Pons (tissue), 1 donor: ENCODE data around the gene LRRC8E.
"Not testable (repeated sequence)": the region's sequence is repeated elsewhere in the genome, so short reads cannot be mapped to it uniquely, and the experiment has no call there.

Experiments used
- DNase-seq: peaks from one replicate; pipeline ENCODE4 v3.0.0-alpha.2; 2016; ENCODE audit warnings: low spot score

LRRC8E gene

DNA sequence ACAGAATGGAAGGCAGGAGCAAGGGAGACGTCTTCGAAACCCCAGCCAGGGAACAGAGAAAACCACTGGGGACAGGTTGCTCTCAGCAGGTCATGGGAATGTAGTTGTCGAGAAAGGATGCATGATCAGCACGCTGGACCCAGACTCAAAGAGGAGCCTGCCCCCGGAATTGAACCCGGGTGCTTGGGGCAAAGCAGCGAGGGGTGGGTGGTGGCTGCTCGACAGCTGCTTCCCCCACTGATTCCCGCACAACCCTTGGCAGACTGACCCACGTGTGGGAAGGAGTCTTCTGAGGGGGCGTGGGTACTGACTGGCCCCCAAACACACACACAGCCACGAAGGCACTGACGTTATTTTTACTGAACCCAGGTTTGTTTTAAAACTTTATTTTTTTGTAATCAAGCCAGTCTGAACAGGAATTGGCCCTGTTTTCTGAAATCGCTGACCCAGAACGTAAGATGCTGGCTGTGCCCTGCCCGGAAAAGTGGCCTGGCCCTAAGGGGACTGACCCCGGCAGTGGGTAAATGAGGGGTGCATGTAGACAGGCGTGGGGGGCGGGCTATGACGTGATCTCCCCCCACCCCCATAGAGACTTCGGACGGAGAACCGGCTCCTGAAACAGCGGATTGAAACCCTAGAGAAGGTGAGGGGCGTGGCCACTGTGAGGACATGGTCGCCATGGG, 32.7 kb upstream of the LRRC8E start:
- no peak for DNase-seq

DNA sequence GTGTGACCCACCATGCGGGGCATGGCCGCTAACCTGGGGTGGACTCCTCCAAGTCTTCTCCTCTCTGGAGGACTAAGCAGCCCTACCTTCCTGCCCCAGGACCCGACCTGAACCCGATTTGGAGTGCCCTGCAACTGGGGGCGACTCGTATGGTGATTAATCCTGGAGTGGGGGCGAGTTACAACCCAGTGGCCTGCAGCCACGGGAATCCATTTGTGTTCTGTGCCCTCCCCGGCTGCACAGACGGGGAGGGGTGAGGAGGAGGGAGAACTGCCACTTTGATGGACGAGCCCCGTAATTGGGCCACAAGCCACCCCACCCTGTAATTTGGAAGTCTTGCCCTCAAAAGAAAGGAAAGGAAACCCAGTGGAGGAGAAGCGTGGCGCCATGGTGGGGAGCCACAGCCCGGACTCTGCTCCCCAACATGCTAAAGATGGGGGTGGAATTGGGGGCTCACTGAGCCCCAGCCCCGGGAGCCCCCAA, 32.2 kb upstream of the LRRC8E start:
- no peak for DNase-seq

DNA sequence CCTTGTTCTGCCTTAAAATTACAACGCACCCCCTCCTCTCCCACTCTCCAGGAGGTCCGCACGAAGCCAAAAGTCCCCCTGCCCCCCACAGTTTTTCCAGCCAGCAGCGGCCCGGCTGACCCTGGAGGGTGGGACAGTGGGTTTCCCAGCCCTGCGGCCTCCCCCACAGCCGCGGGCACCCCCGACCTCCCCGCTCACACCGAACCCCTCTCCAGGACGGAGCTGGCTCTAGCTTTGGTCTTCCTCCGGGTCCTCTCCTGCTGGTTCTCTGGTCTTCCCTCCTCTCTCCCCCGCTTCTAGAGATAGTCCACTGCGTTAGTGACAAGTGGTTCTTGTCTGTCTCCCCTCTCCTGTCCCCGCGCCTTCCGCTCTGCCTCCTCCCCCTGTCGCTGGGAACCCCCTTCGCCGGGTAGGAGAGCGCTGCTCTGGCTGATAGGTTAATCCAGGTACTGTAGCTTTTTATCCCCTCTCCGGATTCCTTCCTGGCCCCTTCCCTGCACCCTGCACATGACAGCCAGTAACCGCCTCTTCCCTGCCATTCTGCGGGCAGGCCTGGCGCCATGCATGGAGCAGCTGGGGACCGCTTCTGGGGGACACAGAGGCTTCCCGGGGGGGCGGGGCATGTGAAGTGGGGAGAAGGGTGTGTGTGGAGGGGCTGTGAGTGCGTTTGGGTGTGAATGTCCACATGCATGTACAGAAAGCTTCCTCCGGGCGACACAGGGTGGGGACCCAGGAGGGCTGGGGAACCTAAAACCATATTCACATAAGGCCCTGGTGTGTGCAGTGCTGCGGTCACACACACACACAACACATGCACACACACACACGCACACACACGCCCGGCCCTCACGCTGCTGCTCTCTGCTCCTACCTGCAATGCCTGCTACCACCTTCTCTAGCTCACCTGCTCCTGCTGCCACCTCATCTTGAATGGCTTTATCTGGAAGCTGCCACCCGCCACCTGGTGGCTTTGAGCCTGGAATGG, 31.3 kb upstream of the LRRC8E start:
- DNase-seq: no peak

DNA sequence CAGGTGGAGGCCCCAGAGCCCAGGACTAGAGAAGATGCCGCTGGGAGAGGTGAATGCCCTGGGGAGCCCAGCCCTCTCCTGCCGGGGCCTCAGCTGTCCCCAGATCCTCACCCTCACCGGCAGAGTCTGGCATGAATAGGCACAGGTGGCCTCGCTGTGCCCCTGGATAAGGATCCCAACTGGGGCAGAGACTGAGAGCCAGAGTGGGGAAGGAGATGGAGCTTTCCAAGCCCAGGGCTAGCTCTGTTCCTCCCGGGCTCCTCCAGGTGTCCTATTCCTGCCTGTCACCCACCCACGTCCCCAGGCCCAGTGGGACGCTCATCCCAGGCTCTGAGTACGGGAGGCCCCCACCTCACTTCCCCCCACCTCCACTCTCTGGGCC, 30.6 kb upstream of the LRRC8E start:
- DNase-seq: no peak

DNA sequence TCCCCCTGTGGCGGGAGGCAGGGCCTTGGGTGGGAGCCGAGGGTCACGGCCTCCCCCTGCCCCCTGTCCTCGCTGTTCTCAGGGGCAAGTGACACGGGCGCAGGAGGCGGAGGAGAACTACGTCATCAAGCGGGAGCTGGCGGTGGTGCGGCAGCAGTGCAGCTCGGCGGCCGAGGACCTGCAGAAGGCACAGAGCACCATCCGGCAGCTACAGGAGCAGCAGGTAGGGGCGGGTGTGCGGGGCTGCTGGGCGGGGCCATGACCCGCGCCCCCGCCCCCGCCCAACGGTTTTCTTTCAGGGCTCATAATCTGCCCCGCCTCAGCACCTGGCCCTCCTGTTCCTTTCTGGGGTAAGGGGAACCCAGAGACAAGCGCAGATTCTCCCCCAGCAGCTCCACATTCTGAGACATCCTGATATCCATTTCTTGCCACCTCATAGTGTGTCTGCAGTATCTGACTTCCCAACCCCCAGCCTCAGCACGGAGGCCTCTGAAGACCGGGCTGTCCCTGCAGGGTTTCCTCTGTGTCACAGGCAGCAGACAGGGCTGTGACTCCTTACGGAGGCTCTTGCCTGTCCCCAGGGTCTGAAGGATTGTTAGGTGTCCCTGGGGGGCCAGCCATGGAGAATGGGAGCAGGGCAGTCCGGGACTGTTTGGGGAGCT, 30.1 kb upstream of the LRRC8E start:
- DNase-seq: no peak

DNA sequence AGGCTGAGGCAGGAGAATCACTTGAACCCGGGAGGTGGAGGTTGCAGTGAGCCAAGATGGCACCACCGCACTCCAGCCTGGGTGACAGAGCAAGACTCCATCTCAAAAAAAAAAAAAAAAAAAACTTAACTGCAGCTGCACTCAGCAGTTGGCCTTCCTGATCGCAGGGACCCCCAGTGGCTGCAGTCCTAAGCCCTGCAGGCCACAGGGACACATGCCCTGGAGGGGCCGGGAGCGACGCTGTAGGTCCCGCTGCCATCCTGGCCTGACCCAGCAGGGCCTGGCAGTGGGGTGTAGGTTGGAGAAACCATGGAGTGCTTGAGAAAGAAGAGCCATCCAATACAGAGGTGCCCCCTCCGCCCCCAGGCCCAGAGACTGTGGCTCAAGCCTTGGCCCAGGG, 29.2 kb upstream of the LRRC8E start:
- not testable (repeated sequence) for DNase-seq

DNA sequence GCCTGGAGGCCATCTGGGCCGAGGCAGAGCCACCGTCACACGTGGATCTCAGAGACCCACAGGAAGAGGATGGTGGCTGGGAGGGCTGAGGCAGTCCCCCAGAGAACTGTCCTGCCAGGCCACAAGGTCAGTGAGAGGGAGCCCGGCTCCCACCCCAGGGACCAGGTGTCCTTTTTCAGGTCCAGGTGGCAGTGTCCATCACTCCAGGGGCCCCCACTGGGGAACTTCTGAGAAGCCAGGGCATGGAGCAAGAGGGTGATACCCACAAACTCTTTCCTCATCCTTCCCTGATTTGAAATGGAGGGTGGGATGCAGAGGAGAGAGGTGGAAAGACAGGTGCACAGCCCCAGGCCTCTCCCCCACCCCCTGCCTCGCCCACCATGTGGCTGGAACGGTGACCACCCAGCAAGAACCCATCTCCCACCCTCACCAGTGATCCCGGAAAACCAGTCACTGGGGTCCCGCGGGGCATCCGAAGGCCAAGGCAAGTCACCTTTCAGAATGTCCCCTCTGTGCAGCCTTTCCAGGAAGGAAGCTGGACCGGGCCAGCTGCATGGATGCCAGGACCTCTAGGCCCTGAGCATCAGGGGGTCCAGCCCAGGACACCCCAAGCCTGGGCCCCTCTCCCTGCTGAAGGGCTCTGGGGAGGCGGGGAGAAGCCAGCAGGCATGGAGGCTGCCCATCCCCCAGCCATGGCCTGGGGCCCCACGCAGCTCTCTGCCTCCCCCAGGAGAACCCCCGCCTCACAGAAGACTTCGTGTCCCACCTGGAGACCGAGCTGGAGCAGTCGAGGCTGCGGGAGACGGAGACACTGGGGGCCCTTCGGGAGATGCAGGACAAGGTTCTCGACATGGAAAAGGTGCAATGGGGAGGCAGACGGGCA, 28.2 kb upstream of the LRRC8E start:
- no peak for DNase-seq

DNA sequence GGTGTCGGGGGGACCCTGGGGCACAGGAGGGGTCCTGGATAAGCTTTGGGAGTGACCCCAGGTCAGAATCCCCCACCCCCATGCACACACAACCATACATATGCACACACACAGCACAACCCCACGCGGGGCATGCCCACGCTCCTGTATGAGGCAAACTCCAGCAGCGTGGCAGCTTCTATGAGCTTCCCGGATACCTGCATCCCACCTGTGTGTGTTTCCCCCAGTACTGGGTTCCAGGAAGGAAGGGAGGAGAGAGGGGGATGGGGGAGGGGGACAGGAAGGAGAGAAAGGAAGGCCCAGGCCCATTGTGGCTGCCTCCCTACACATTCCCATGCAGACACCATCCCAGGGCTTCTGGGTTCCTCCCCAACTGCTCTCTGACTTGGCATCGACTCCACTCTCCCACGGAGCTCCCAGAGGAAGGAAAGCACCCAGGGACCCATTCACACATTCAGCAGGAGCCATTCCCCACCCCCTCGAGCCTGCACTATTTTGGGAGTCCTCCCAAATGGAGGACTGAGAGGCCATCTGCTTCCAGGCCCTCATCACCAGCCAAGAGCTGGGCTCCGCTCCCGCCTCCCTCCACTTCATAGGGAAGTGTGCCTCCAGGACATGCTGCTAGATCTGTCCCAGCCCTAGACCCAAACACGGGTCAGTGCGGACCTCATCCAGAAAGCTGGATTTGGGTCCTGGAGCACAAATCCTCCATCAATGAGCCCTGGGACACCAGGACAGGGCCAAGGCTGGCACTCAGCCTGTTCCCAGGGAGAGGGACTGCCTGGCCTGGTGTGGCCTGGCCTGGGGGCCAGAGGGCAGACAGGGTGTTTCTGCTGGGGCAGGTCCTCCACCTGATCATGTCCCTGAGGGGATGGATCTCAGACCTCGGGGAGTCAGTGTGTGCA, 27.3 kb upstream of the LRRC8E start:
- DNase-seq: no peak

DNA sequence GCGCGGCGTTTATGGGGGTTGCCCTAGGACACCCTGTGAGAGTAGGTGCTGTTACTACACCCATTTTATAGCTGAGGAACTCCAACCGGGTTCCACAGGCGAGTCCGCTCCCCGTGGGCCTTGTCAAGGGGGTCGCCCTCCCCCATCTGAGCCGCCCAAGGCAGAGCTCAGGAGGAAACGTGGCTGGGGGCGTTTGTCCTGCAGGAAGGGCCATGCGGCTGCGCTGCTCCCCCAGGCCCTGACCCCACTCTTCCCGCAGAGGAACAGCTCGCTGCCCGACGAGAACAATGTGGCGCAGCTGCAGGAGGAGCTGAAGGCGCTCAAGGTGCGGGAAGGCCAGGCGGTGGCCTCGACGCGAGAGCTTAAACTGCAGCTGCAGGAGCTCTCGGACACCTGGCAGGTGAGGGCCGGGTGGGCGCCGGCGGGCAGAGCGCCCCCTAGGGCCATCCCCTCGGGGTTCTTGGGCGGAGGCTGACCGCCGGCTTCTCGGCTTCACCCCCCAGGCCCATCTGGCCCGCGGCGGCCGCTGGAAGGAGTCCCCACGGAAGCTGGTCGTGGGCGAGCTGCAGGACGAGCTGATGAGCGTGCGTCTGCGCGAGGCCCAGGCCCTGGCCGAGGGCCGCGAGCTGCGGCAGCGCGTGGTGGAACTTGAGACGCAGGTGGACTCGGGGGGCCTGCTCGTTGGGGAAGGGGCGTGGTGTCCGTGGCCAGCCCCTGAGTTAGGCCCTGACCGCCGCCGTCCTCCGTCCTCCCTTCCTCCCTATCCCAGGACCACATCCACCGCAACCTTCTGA, 26.5 kb upstream of the LRRC8E start:
- DNase-seq: no peak

DNA sequence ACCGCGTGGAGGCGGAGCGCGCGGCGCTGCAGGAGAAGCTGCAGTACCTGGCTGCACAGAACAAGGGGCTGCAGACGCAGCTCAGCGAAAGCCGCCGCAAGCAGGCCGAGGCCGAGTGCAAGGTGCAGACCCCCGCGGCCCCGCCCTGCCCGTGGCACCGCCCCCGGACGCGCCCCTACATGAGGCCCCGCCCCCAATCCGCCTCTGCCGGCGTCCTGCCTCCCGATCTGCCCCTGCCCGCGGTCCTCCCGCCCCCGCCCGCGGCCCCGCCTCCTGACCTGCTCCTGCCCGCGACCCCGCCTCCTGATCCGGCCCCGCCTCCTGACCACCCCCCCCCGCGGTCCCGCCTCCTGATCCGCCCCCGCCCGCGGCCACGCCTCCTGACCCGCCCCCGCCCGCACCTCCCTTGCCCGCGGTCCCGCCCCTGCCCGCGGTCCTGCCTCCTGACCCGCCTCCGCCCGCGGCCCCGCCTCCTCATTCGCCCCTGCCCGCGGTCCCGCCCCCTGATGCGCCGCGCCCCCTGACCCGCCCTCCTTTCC, 25.8 kb upstream of the LRRC8E start:
- no peak for DNase-seq

DNA sequence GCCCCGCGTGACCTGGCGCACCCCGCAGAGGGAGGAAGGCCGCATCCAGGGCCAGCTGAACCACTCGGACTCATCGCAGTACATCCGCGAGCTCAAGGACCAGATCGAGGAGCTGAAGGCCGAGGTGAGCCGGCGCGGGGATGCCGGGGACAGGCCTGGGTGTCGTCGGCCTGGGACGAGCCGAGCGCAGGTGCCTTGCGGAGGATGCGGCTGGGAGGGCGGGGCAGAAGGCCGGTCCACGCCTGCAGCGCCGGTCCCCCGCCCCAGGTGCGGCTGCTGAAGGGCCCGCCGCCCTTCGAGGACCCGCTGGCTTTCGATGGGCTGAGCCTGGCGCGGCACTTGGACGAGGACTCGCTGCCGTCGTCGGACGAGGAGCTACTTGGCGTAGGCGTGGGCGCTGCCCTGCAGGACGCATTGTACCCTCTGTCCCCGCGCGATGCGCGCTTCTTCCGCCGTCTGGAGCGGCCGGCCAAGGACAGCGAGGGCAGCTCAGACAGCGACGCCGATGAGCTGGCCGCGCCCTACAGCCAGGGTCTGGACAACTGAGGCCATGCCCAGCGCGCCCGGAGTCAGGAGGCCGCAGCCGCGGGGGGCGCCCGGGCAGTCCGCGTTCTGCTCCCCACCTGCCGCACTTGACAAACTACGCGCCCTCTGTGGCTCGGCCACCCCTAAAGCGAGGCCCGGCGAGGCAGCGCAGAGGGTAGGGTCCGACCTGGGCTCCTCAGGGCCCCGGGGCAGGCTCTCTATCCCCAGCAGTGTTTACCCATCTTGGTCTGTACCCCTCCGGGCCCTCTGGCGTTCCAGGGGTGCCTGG, 24.9 kb upstream of the LRRC8E start:
- DNase-seq: no peak

DNA sequence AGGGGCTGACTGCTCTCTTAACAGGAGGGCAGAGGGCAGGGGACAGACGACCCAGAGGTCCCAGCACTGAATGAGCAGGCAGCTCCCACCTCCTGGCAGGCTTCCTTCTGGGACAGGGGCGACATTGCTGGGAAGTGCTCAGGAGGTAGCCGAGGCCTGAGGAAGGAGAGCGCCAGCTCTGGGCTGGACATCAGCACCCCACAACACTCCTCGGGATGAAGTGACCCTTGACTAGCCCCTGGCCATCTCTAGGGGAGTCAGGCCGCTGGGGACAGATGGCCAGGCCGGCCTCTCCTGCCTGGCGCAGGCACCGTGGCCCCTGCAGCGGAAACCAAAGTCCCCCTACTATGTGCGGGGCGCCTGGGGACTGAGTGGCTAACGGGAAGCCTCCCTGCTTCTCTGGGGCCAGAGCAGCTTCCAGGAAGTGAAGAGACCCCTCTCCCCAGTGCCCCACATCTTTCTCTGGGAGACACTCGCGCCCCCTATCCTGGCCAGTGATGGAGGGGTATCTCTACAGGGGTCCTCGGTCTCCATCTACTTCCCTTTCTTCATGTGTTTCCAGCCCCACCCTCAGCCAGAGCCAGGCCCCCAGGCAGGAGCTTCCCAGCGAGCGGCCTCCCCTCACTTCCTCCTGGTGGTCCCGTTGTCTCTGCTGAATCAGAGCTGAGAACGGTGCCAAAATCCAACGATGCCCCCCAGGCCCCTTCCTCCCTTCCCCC, 24.2 kb upstream of the LRRC8E start:
- DNase-seq: no peak

DNA sequence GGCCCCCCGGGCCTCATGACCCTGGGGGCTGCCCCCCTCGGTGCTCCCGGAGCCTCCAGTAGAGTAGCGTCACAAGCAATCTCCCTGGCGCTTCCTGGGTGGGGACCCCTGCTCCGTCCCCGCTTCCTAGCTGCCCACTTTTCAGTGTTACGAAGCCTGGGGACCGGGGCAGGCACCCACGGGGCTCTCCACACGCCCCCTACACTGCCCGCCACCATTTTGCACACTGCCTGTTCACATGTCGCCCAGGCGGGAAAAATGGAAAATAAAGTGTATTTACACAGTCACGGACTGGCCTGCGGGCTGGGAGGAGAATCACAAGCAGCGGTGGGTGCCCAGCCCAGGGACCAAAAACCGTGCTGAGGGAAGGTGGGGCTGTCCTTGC, 23.6 kb upstream of the LRRC8E start:
- no peak for DNase-seq

DNA sequence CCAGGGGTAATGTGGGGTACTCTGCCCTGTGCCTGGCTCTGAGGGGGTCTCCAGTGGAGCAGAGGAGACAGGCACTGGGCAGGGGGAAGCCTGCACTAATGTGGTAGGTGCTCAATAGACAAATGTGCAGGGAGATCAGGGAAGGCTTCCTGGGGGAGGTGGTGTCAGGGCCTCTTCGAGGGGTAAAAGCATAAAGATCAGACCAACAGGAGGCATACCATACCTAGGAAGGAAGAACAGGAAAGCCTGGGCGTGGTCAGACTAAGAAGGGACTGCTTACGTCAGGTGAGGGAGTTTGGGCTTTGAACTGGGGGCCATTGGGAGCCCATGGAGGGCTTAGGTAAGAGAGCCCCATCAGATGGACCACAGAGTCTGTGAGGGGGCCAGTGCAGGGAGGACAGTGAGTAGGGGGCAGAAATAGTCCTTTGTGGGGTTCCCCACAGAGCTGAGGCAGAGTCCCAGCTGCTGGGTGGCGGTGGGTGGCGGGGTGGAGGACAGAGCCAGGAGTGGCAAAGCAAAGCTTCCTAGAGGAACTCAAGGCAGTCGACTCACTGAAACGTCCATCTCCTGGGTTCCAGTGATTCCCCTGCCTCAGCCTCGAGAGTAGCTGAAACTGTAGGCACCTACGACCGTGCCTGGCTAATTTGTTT, 22.9 kb upstream of the LRRC8E start:
- DNase-seq: no peak

DNA sequence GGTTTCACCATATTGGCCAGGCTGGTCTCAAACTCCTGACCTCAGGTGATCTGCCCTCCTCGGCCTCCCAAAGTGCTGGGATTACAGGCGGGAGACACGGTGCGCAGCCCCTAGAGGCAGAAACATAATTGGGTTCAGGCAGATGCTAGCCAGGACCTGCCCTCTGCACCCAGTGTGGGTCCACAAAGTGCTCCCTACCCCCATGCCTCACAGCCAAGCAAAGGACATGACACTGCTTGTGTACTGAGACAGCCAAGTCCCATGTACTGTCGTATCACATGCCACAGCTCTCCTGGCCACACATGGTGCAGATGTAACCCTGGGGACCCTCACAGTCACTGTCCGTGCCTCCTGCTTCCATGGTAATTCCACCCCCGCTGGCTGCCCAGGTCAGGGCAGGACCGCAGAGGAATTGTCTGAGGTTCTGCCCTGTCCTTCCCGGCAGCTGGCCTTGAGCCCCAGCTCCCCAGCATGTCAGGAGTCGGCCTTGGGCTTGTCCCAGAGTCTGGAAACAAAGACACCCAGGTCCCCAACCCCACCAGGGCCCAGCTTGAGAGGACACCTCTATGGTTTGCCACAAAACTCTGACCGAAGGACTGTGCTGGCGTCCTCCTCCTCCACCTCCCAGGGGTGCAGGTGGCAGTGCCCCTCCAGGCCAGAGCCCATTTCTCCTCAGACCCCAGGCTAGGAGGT, 21.8 kb upstream of the LRRC8E start:
- DNase-seq: no peak

DNA sequence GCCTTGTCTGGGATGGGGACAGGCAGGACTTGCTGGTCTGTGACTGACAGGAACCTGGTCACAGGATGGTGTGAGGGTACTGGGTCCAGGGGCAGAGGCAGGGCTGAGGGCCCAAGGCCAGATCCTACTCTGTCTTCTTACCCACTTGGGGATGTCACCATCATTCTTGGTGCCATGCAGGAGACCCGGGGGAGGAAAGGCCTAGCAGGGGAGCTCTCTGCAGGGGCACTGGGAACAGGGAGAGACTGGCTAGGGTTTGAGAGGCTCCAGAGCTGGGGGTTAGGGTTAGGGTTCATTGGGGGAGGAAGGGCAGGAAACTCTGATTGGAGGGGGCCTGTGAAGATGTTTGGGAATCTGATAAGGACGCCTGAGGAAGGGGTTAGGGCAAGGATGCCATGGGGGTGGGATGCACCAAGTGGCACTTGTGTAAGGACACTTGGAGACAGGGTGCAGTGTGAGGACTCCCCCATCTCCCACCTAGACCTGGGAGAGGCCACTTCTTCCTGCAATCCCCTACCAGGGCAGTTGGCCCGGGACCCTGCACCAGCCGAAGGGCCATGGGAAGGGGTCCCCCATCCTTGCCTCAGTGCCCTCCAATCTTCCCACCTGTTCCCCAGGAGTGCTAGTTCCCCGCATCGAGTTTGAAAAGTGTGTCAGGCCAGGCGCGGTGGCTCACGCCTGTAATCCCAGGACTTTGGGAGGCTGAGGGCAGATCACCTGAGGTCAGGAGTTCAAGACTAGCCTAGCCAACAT, 21.0 kb upstream of the LRRC8E start:
- no peak for DNase-seq
